ENCODE data around the gene SREBF2. TPM values are rescaled to one million over a fixed set of nuclear protein-coding genes. Genes with fewer than 3 reads are reported as not detected.

SREBF2 gene
- polyA plus RNA-seq, 1 donor from 2014 or later = 73.0 TPM

- Histone ChIP-seq H3K36me3 (ENCODE audit: insufficient read depth, low read length) (peaks cover under 1% of the 10 kb centered on the region), H3K9me2 (ENCODE audit: insufficient read depth, low read length) (no peaks in the 10 kb centered on the region), H3K4me2 (ENCODE audit: low read length) (no peak overlapping the region), H4K20me1 (ENCODE audit: insufficient read depth) (peaks cover 5% of the 10 kb centered on the region), H3K27me3 (ENCODE audit: insufficient read depth, low read depth, low read length) (no peaks in the 10 kb centered on the region), H3K9me3 (ENCODE audit: low read length) (no peaks in the 10 kb centered on the region), H3K4me3 (ENCODE audit: low read length) (no peak overlapping the region), H3F3A (ENCODE audit: insufficient read depth, low read length, poor library complexity, severe bottlenecking) (no peaks in the 10 kb centered on the region), H3K79me2 (replicated peaks; ENCODE audit: insufficient read depth, low read length) (peaks cover 80% of the 10 kb centered on the region), H3K9ac (ENCODE audit: low read length) (no peak overlapping the region), H2AFZ (ENCODE audit: low read depth, low read length) (no peak overlapping the region), H3K27ac (ENCODE audit: low read length) (no peak overlapping the region)
- no peak for TF ChIP-seq TAF1 (IDR thresholded peaks at IDR 0.05; ENCODE audit: low read depth)
Observed at GRCh38 chr22:41848468-41848867, 15.6 kb downstream of the SREBF2 start.

- Histone ChIP-seq H3K9me2 (ENCODE audit: insufficient read depth, low read length) (no peaks in the 10 kb centered on the region), H3K36me3 (ENCODE audit: insufficient read depth, low read length) (no peaks in the 10 kb centered on the region), H2AFZ (ENCODE audit: low read depth, low read length) (no peak overlapping the region), H3K4me3 (ENCODE audit: low read length) (no peak overlapping the region), H3K4me2 (ENCODE audit: low read length) (no peak overlapping the region), H3K27ac (ENCODE audit: low read length) (no peak overlapping the region), H4K20me1 (ENCODE audit: insufficient read depth) (peaks cover 9% of the 10 kb centered on the region), H3K79me2 (replicated peaks; ENCODE audit: insufficient read depth, low read length) (peaks cover 90% of the 10 kb centered on the region), H3K9me3 (ENCODE audit: low read length) (no peaks in the 10 kb centered on the region), H3F3A (ENCODE audit: insufficient read depth, low read length, poor library complexity, severe bottlenecking) (no peaks in the 10 kb centered on the region), H3K9ac (ENCODE audit: low read length) (no peak overlapping the region), H3K27me3 (ENCODE audit: insufficient read depth, low read depth, low read length) (no peaks in the 10 kb centered on the region)
- TF ChIP-seq POLR2AphosphoS5 (IDR thresholded peaks at IDR 0.05) (no peak), MXI1 (conservative IDR thresholded peaks at IDR 0.05; ENCODE audit: poor library complexity, severe bottlenecking) (no peak), EP300 (conservative IDR thresholded peaks at IDR 0.05; ENCODE audit: poor library complexity, severe bottlenecking) (no peak), SMC3 (conservative IDR thresholded peaks at IDR 0.05; ENCODE audit: poor library complexity) (no peak), EZH2 (IDR thresholded peaks at IDR 0.05; ENCODE audit: borderline replicate concordance, insufficient read depth, low read length, poor library complexity, severe bottlenecking) (no peak), REST (IDR thresholded peaks at IDR 0.05; ENCODE audit: borderline replicate concordance) (no peak), TAF1 (IDR thresholded peaks at IDR 0.05; ENCODE audit: low read depth) (no peak), RAD21 (conservative IDR thresholded peaks at IDR 0.05) (no peak)
- TF ChIP-seq, protein P1, sequence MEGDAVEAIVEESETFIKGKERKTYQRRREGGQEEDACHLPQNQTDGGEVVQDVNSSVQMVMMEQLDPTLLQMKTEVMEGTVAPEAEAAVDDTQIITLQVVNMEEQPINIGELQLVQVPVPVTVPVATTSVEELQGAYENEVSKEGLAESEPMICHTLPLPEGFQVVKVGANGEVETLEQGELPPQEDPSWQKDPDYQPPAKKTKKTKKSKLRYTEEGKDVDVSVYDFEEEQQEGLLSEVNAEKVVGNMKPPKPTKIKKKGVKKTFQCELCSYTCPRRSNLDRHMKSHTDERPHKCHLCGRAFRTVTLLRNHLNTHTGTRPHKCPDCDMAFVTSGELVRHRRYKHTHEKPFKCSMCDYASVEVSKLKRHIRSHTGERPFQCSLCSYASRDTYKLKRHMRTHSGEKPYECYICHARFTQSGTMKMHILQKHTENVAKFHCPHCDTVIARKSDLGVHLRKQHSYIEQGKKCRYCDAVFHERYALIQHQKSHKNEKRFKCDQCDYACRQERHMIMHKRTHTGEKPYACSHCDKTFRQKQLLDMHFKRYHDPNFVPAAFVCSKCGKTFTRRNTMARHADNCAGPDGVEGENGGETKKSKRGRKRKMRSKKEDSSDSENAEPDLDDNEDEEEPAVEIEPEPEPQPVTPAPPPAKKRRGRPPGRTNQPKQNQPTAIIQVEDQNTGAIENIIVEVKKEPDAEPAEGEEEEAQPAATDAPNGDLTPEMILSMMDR (IDR thresholded peaks at IDR 0.05; ENCODE audit: poor library complexity, severe bottlenecking) = no peak
Observed at GRCh38 chr22:41856469-41856868, 23.6 kb downstream of the SREBF2 start.
